ENCODE measurements around the gene NKAPL.

DNA sequence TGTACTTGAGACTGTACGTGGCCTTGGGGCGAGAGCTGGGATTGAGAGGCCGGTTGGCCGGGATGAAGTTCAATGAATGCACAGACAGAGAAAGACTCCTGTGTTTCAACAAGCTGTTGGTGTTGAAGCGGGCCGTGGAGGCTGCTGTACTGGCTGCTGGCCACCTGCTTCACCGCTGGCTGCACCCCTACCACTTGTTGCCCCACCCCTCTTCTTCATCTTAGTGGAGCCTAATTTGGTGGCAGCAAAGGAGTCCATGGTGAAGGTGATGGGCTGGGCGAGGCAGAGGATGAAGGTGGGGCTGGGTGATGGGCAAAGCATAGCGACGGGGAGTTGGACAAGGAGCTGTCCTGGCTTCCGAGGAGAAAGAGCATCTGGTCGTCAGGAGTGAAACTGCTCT is 41.2 kb upstream of the NKAPL start:
- TF ChIP-seq CTCF (IDR thresholded peaks at IDR 0.05; ENCODE audit: poor library complexity, severe bottlenecking) (no peak), RAD21 (conservative IDR thresholded peaks at IDR 0.05) (no peak)
